Measurements from ENCODE around the gene ATG16L2.

Gene ATG16L2

GRCh38 chr11:72775288-72776110 lies 38.7 kb upstream of the ATG16L2 start:
- TF ChIP-seq CTCF (IDR thresholded peaks at IDR 0.05; ENCODE audit: low read depth, low read length): no peak
- H3K4me3 ChIP-seq (replicated peaks in 1 of 2; ENCODE audit: low read depth in 2 of 2, low read length in 2 of 2): no peak overlapping the region
- DNase-seq (ENCODE audit: low read depth in 2 of 2): no peak

- DNase-seq (ENCODE audit: low read depth in 2 of 2): no peak
- TF ChIP-seq CTCF (IDR thresholded peaks at IDR 0.05; ENCODE audit: low read depth, low read length): no peak
- no peak overlapping the region for H3K4me3 ChIP-seq (replicated peaks in 1 of 2; ENCODE audit: low read depth in 2 of 2, low read length in 2 of 2)
Measured at GRCh38 chr11:72776117-72776843, 37.9 kb upstream of the ATG16L2 start.

GRCh38 chr11:72776844-72777754 lies 37.1 kb upstream of the ATG16L2 start:
- no peak overlapping the region for H3K4me3 ChIP-seq (replicated peaks in 1 of 2; ENCODE audit: low read depth in 2 of 2, low read length in 2 of 2)
- TF ChIP-seq CTCF (IDR thresholded peaks at IDR 0.05; ENCODE audit: low read depth, low read length): no peak
- DNase-seq (ENCODE audit: low read depth in 2 of 2): no peak

GRCh38 chr11:72777755-72778278 lies 36.4 kb upstream of the ATG16L2 start:
- no peak overlapping the region for H3K4me3 ChIP-seq (replicated peaks in 1 of 2; ENCODE audit: low read depth in 2 of 2, low read length in 2 of 2)
- DNase-seq (ENCODE audit: low read depth in 2 of 2): no peak
- no peak for TF ChIP-seq CTCF (IDR thresholded peaks at IDR 0.05; ENCODE audit: low read depth, low read length)

- TF ChIP-seq CTCF (IDR thresholded peaks at IDR 0.05; ENCODE audit: low read depth, low read length): no peak
Measured at GRCh38 chr11:72778535-72779494, 35.4 kb upstream of the ATG16L2 start.

More at GRCh38 chr11:72778535-72779494, 35.4 kb upstream of the ATG16L2 start:
- no peak overlapping the region for H3K4me3 ChIP-seq (replicated peaks in 1 of 2; ENCODE audit: low read depth in 2 of 2, low read length in 2 of 2)
- DNase-seq (ENCODE audit: low read depth in 2 of 2): no peak
